C4-2B (cell line): ENCODE measurements around the gene C5orf47.

ENCODE experiments used
- CTCF ChIP-seq: fragments of 450-650 bp; conservative IDR thresholded peaks from 2 replicates; pipeline ENCODE4 v1.5.1; 2017; ENCODE audit warnings: mild to moderate bottlenecking
- ZFX ChIP-seq: fragments of 450-650 bp; IDR thresholded peaks from 2 replicates; pipeline ENCODE4 v1.6.1; 2017

DNA sequence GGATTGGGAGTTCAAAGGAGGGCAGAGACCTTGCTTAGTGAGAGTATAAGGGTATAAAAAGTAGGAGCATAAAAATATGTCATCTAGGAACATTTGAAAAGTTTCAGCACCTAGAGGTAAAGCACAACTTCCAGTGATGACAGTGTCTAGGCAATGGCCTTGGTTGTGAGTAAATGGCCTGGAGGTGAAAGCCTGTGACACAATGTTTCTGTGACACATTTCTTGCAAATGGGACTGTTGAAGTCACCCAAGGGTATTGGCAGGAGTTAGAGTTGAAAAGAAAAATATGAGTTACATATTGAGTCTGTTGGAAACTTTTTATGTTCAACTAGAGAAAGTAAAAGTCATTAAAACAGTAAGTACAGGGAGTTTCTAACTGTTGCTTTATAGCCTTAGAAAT, 14.8 kb downstream of the C5orf47 start:
- TF ChIP-seq CTCF (no peak), ZFX (no peak)
